Measurements from ENCODE around the gene FOXE1.

The FOXE1 gene

DNA sequence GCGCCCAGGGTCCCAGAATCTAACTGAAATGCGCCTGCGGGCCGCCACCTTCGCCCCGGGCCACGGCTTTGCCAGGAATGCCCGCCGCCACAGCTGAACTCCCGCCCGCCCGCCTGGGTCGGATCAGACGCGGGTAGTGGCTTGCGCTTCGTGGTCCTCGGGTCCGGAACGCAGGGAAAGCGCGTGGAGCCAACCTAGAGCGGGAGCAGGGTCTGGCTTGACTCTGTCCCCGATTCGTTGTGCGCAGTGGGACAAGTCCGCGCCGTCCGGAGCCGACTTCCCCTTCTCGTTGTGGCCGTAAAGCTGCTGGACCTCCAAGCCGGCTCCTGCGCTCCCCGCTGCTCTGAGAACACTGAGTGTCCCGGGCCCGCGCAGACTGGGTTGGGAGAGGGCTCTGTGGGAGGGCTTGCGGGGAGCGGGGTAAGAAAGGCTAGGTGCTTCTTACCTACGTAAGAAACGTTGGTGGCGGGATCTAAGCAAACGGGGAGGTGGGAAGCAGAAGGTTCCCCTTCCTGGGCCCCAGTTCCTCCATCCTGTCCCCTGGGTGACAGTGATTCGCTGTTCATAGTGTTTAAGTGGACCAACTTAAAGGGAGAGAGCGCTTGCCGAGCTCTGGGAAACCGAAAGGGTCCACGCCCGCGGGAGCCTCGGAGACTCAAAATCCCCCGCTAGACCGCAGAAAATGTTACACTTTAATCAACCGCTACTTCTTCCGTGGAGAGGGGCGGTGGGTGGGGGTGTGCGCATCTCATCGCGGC, 4.4 kb upstream of the FOXE1 start:
- DNase-seq = peak; percentile 37

DNA sequence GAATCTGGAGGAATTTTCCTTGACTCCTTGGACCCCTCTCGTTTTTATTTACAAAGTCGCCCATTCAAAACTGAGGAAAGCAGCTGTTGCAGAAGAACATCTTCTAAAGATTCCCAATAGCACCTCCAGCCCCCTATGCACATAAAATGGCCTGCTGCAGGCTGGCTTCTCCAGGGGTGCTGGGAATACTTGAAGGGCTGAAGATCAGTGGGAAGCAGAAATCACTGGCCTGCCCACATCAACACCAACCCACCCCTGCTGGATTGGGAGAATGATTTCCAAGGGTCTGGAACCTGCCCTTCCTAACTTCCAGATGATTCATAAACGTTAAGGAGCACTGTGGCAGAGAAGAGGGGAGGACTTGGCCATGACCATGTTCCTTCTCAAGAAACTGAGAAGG, 3.0 kb upstream of the FOXE1 start:
- no peak for DNase-seq

GRCh38 chr9:97850746-97851445, 2.1 kb upstream of the FOXE1 start:
- no peak for DNase-seq

GRCh38 chr9:97851446-97851883, 1.6 kb upstream of the FOXE1 start:
- no peak for DNase-seq

DNA sequence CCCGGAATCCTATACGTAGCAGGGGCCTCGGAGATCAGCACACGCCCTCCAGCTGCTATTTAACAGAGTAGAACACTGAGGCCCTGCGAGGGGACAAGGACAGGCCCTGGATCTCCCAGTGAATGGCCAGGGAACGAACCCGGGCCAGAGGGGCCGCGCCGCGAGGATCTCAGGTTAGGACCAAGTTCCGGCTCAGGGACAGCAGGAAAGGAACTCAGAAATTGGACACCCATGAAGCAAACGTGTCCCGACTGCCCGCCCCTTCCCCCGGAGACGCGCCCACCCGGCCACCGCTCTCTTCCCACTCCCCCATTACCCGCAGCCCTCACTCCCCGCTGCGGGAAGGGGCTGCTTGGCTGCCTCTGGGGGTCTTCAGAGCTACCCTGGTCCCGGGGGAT, 1.0 kb upstream of the FOXE1 start:
- no peak for DNase-seq

GRCh38 chr9:97852399-97853055, 499 bp upstream of the FOXE1 start:
- DNase-seq = no peak

- DNase-seq = peak; percentile 69
Observed at GRCh38 chr9:97853844-97854695, 1.0 kb downstream of the FOXE1 start.

DNA sequence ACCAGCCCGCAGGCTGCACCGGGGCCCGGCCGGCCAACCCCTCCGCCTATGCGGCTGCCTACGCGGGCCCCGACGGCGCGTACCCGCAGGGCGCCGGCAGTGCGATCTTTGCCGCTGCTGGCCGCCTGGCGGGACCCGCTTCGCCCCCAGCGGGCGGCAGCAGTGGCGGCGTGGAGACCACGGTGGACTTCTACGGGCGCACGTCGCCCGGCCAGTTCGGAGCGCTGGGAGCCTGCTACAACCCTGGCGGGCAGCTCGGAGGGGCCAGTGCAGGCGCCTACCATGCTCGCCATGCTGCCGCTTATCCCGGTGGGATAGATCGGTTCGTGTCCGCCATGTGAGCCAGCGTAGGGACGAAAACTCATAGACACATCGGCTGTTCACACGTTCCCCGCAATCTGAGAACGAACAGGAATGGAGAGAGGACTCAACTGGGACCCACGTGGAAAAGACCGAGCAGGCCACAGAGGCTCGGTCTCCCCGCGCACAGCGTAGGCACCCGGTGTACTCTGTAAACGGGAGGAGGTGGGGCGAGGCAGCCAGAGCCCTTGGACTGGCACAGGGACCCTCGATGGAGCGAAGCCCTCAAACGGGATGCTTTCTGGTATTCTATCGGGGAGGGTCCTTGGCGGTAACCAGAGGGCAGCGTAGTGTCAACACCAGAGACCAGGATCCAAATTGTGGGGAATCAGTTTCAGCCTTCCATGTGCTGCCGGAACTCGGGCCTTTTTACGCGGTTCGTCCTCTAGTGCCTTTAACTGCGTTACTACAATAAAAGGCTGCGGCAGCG, 1.9 kb downstream of the FOXE1 start:
- DNase-seq = no peak

DNA sequence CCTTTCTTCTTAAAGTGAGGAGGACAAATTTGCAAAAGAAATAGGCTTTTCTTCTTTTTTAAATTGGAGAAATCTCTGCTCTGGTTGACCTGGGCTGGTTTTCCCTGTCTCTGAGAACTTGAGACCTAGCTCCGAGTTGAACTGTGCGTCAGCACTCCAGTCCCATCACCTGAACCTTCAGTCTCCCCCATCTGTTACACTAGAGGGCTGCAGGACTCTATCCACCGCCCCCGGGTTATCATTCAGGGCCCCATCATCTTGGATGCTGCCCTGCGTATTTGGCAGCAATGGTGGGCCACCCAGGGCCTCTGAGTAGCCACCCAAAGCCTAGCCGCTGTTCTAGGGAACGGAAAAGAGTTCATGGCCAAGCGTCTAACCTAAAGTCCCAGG, 2.5 kb downstream of the FOXE1 start:
- DNase-seq = no peak

DNA sequence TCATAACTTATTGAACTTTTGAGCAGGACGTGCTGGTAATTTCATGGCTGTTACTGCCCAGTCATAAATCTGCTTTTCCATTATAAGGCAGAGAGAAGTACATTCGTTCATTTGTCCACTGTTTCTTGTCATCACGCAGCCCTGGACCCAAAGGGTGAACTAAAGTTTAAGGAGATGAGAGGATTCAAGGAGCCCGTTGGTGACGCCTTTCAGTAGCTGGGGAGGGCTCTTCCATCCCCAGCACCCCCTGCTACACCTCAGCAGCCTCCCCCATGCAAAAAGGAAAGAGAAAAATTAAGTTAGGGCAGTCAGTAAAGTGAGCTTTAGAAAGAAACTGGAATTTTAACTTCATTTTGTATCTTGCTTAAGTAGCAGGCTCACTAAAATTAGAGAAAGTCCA, 2.9 kb downstream of the FOXE1 start:
- no peak for DNase-seq

DNA sequence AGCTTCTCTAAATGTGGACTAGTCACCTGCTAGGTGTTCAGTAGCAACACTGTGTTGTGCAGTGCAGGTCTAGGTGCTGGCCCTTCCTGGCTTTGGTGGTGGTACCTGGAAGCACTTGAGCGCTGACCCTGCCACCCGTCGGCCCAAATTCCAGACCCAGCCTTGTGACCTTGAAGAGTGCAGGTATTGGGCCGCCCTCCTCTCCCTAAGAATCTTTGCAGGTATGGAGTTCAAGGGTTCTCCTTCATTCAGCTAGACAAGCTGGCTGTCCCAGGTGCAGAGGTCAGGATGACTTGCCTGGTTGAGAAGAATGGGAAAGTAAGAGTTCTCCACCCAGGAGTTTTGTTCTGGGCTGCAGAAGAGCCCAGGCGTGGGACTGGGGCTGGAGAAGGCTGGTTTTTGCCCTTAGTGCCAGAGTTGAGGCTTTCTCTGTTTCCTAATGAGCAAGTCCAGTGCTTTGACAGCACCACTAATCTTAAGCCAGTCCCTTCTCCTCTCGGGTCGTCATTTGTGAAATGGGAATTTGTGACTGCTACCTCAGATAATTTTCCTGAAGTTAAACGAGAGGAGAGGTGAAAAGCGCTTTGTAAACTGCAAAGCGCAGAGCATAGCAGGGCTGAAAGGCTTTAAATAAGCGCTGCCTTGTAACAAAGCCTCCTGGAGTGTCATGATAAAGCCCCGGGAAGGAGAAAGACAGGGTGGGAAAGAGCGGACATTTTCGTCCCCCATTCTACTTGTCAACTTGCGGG, 4.0 kb downstream of the FOXE1 start:
- no peak for DNase-seq

DNA sequence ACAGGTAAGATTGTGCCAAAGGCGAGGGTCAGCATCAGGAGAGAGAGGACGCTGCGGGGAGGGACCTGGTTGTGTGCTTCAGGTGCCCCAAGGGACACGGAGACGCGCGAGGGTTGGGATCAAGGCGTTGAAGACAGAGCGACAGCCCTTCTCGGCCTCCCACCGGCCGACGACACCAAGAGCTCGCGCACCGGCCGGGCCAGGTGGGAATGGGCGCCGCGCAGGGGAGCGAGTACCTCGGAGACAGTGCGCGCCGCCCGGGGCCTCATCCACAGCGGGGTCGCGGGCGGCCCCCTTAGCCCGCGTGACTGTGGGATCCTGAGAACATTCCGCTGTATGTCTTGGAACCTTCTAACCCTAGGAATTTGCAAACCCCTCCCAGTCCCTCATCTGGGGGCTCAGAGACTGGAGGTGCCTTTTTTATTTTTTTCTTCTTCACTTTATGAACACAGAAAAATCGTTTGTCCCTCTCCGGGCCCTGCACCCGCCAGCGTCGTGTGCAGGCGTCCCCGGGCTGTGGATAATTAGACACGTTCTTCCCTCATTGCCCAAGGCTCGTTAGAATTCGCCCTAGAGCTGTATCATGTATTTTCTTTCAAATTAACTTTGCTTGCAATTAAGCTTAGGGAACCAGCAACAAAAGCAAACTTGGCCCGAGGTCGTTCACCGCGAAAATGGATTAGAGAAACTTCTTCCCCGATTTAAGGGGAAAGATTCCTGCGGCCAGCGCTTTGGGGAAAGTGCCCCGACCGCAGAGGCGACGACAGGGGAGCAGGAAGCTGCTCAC, 4.8 kb downstream of the FOXE1 start:
- DNase-seq = no peak

DNA sequence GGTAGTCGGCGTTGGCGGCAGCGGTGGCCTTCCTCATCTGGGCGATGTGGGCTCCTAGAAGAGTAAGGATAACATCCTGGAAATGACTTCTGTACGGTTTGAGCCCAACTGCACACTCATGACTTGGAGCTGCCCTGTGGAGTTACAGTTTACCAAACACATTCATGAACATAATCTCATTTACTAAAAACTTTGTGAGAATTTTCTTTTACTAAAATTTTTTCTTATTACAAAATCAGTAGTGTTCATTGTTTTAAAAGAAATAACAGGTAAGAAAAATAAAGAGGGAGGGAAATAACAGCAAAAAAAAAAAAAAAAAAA, 5.3 kb downstream of the FOXE1 start:
- DNase-seq = no peak

DNA sequence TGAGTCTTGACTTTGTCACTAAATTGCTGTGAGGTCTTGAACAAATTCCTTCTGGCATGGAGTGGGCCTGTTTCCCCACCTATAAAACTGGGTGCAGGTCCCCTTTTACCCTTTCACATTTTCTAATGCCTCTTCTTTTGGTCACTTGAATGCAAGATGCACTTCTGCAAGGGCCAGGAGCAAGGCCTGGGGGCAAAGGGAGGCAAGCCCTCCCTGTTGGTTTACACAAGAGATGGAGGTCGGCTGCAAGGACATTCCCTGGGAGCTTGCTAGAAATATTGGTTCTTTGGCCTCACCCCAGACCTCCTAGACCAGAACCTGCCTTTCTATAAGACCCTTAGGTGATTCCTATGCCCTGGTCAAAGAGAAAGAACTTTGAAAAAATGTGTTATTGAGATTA, 5.8 kb downstream of the FOXE1 start:
- DNase-seq = no peak

DNA sequence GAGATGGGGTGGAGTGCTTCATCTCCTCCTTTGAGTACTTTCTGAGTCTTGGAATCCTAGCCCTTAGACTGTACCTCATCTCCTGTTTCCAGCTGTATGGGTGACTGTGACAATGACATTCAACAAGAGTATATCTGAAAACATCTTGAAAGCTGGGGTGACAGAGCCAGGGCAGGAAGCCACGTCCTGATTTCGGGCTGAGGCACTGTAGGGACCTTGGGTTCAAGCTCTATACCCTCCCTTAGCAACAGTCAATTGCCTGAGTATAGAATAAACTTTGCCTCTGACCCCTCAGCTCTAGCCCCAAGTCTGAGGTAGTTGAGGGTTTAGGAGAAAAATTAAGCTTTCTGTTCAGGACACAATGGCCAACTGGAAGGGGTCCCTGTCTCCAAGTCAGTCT, 6.3 kb downstream of the FOXE1 start:
- DNase-seq = no peak

DNA sequence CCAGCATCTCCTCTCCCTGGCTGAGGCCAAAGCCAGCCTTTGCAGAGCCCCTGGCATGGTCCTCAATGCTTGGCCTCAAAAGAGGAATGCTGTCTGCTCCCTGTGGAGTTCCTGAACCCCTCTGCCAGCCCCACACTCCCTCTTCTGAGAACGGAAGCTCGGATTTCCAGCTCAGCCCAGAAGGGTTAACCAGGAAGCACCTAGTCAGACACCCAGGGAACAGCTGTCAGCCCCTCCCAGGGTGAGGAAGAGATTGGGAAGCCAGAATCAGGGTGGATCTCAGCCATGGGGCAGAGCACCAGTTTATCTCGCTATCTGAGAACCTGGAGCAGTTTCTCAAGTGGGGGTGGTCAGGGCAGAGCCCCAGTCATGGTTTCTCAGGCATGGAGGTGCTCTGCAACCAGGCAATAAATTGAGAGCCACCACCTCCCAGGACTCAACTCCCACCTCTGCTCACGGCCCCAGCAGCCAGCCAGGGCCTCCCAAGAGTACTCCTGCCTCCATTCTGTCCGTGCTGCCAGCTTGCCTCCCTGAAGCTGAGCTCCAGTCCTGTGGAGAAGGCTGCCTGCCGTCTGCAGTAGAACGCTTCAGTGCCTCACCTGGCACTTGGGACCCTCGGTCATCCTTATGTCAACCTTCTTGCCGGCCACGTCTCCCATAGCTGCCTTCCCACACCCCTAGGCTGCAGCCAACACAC, 7.6 kb downstream of the FOXE1 start:
- DNase-seq = no peak

GRCh38 chr9:97861148-97861475, 8.1 kb downstream of the FOXE1 start:
- DNase-seq = no peak

- no peak for DNase-seq
Observed at GRCh38 chr9:97863314-97863713, 10.3 kb downstream of the FOXE1 start.

GRCh38 chr9:97864396-97864795, 11.4 kb downstream of the FOXE1 start:
- DNase-seq = no peak

DNA sequence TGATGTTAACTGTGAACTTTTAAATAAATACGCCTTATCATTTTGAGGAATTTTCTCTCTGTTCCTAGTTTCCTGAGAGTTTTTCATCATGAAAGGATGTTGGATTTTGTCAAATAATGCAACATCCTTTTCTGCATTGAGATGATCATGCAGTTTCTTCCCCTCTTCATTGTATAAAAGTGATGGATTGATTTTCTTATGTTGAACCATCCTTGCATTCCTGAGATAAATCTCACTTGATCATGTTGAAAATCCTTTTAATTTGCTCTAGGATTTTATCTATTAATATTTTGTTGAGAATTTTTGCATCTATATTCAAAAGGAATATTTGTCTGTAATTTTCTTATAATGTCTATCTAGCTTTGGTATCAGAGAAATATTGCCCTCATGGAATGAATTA, 13.3 kb downstream of the FOXE1 start:
- no peak for DNase-seq
